CD4-positive, alpha-beta T cell (primary cell): ENCODE results near the gene PHYKPL. TPM values are rescaled to one million over a fixed set of nuclear protein-coding genes. Genes with fewer than 3 reads are reported as not detected.
"Not testable (repeated sequence)": the region's sequence is repeated elsewhere in the genome, so short reads cannot be mapped to it uniquely, and the experiment has no call there.

ENCODE experiments used
- ATAC-seq: fragments of 200-7000 bp; cut with Tn5 transposase; one replicate; pipeline ENCODE4 v1.10.0; 2022; ENCODE audit warnings: mild to moderate bottlenecking; ENCODE audit not compliant: poor library complexity
- CTCF ChIA-PET: fragments of 350-600 bp; sonication (Branson Sonifier 250); formaldehyde crosslinking; loops from one replicate; lab custom pipeline; 2021; ENCODE audit warnings: antibody characterized with exemption, inconsistent platforms; lab: Charles Lee
- POLR2A ChIA-PET: fragments of 350-600 bp; sonication (Branson Sonifier 250); formaldehyde crosslinking; loops from one replicate; lab custom pipeline; 2021; ENCODE audit warnings: antibody characterized with exemption, inconsistent platforms; lab: Charles Lee
- DNase-seq, 14 experiments: peaks; one replicate each; pipeline ENCODE4 v3.0.0-alpha.2; 2013 to 2020; ENCODE audit warnings: mixed read lengths in 2 of 14
- H3K27ac ChIP-seq, 2 donors: one replicate each; pipeline versions ENCODE4 v1.5.1 to v1.7.0; 2013; ENCODE audit warnings: low read length in 2 of 2, low read depth in 1 of 2, mild to moderate bottlenecking in 1 of 2
- H3K27me3 ChIP-seq, 2 experiments: 1 replicate in 1 of 2; 2 replicates in 1 of 2; pipeline versions ENCODE4 v1.6.1 to v1.7.0; 2013; ENCODE audit warnings: low read length in 2 of 2, control low read depth in 1 of 2, mild to moderate bottlenecking in 1 of 2, moderate library complexity in 1 of 2; ENCODE audit not compliant: insufficient read depth in 2 of 2, control insufficient read depth in 1 of 2
- H3K36me3 ChIP-seq: one replicate; pipeline ENCODE4 v1.6.1; 2013; ENCODE audit warnings: low read length, control low read depth; ENCODE audit not compliant: insufficient read depth
- H3K4me1 ChIP-seq: one replicate; pipeline ENCODE4 v1.6.1; 2013; ENCODE audit warnings: low read length, control low read depth; ENCODE audit not compliant: insufficient read depth
- H3K4me3 ChIP-seq: one replicate; pipeline ENCODE4 v1.5.1; 2013; ENCODE audit warnings: mild to moderate bottlenecking, low read length, moderate library complexity
- H3K9me3 ChIP-seq, 2 experiments: 1 replicate in 1 of 2; 2 replicates in 1 of 2; pipeline versions ENCODE4 v1.6.1 to v1.7.0; 2013; ENCODE audit warnings: low read length in 2 of 2, mild to moderate bottlenecking in 2 of 2, control low read depth in 1 of 2, moderate library complexity in 1 of 2; ENCODE audit not compliant: control insufficient read depth in 1 of 2, insufficient read depth in 1 of 2
- H3K27ac Mint-ChIP-seq: one replicate; pipeline ENCODE4 v1.8.0; 2020; ENCODE audit warnings: mixed read lengths
- H3K27me3 Mint-ChIP-seq: one replicate; pipeline ENCODE4 v1.8.0; 2021; ENCODE audit warnings: mixed read lengths
- H3K36me3 Mint-ChIP-seq: one replicate; pipeline ENCODE4 v1.8.0; 2021; ENCODE audit warnings: low read depth, mixed read lengths
- H3K4me1 Mint-ChIP-seq: one replicate; pipeline ENCODE4 v1.8.0; 2021; ENCODE audit warnings: low read depth, mixed read lengths
- H3K4me3 Mint-ChIP-seq: one replicate; pipeline ENCODE4 v1.8.0; 2020; ENCODE audit warnings: mild to moderate bottlenecking, mixed read lengths
- H3K9me3 Mint-ChIP-seq: one replicate; pipeline ENCODE4 v1.8.0; 2020; ENCODE audit warnings: mixed read lengths
- intact Hi-C, 2 experiments: fragments of 100-400 bp; cut with DNase I in 1 of 2; cut with micrococcal nuclease in 1 of 2; formaldehyde crosslinking; loops; one replicate each; pipeline versions ENCODE4 v1.15.1 to v1.9.0; 2023 to 2025; cut with DNase I, micrococcal nuclease
- total RNA-seq, 174 experiments: library from RNA in 2 of 174; stranded (reverse) in 2 of 174; gene quantifications; one replicate each; pipeline ENCODE4 v1.2.3 and lab custom pipeline; 2021 to 2026
- TF ChIP-seq, protein P1 (sequence below): fragments of 200-600 bp; IDR thresholded peaks from one replicate; pipeline ENCODE4 v1.8.0; 2022; ENCODE audit warnings: antibody characterized with exemption, mild to moderate bottlenecking

PHYKPL gene
- total RNA-seq, 2 experiments from 2014 or later: 90.9 to 92.8 TPM

- CTCF ChIA-PET: no interaction called here
- Histone ChIP-seq H3K4me1 (peaks cover 9% of the 10 kb centered on the region), H3K9me3 (no peaks in the 10 kb centered on the region), H3K36me3 (no peaks in the 10 kb centered on the region), H3K27ac (no peak overlapping the region), H3K27me3 (no peaks in the 10 kb centered on the region), H3K4me3 (no peak overlapping the region)
- Mint-ChIP-seq H3K36me3 (no peaks in the 10 kb centered on the region), H3K27me3 (peaks cover under 1% of the 10 kb centered on the region), H3K9me3 (no peaks in the 10 kb centered on the region), H3K27ac (no peak overlapping the region), H3K4me1 (no peaks in the 10 kb centered on the region), H3K4me3 (no peak overlapping the region)
- no peak for DNase-seq
- POLR2A ChIA-PET: no interaction called here
- intact Hi-C loops: no loop called here
- TF ChIP-seq, protein P1, sequence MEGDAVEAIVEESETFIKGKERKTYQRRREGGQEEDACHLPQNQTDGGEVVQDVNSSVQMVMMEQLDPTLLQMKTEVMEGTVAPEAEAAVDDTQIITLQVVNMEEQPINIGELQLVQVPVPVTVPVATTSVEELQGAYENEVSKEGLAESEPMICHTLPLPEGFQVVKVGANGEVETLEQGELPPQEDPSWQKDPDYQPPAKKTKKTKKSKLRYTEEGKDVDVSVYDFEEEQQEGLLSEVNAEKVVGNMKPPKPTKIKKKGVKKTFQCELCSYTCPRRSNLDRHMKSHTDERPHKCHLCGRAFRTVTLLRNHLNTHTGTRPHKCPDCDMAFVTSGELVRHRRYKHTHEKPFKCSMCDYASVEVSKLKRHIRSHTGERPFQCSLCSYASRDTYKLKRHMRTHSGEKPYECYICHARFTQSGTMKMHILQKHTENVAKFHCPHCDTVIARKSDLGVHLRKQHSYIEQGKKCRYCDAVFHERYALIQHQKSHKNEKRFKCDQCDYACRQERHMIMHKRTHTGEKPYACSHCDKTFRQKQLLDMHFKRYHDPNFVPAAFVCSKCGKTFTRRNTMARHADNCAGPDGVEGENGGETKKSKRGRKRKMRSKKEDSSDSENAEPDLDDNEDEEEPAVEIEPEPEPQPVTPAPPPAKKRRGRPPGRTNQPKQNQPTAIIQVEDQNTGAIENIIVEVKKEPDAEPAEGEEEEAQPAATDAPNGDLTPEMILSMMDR: no peak
- no peak for ATAC-seq
These were observed 33.9 kb downstream of the PHYKPL start for GRCh38 chr5:178198706-178199105.

- H3K4me1 Mint-ChIP-seq, CTCF ChIA-PET, H3K36me3 ChIP-seq, DNase-seq, H3K36me3 Mint-ChIP-seq, H3K27me3 Mint-ChIP-seq, H3K27ac ChIP-seq, ATAC-seq, H3K27ac Mint-ChIP-seq, H3K9me3 ChIP-seq, H3K9me3 Mint-ChIP-seq, H3K4me3 Mint-ChIP-seq, intact Hi-C loops, H3K4me3 ChIP-seq, H3K27me3 ChIP-seq, POLR2A ChIA-PET: not testable (repeated sequence)
- H3K4me1 ChIP-seq: peaks cover 12% of the 10 kb centered on the region
These were observed 34.5 kb downstream of the PHYKPL start for GRCh38 chr5:178198151-178198550.

- H3K27ac ChIP-seq: no peak overlapping the region
- H3K27me3 Mint-ChIP-seq: peaks cover 14% of the 10 kb centered on the region
- no peaks in the 10 kb centered on the region for H3K36me3 ChIP-seq
- H3K4me3 Mint-ChIP-seq: no peak overlapping the region
- no peaks in the 10 kb centered on the region for H3K36me3 Mint-ChIP-seq
- ATAC-seq (no peak), DNase-seq (no peak)
- H3K9me3 ChIP-seq: no peaks in the 10 kb centered on the region
- ChIA-PET CTCF (no interaction called here), POLR2A (no interaction called here)
- peaks cover 0 to 2% of the 10 kb centered on the region in 2 experiments for H3K27me3 ChIP-seq
- no peaks in the 10 kb centered on the region for H3K4me1 Mint-ChIP-seq
- H3K27ac Mint-ChIP-seq: no peak overlapping the region
- intact Hi-C loops: no loop called here
- H3K4me3 ChIP-seq: no peak overlapping the region
- peaks cover 14% of the 10 kb centered on the region for H3K4me1 ChIP-seq
- H3K9me3 Mint-ChIP-seq: no peaks in the 10 kb centered on the region
- TF ChIP-seq, protein P1: no peak
These were observed 35.6 kb downstream of the PHYKPL start for GRCh38 chr5:178196986-178197385.

DNA sequence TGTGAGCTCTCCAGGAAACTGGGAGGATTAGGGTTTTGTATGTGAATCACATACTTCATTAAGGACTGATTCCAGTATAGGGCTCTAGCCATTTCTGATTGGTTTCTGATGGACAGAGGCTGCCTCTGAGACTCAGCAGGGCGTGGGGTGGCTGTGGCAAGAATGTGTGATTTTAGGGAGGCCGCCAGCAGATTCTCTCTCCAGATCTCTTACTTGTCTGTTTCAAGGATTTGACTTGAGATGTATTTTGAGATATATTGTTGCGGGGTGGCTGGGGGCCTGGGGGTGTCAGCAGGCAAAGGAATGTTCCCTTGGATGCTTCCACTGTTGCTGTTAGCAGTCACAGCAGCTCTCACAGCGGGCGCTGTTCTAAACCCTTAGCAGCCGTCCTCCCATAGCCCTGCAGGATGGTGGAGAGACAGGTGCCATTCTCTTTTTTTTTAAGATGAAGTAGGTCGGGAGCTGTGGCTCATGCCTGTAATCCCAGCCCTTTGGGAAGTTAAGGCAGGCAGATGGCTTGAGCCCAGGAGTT is 36.3 kb downstream of the PHYKPL start:
- CTCF ChIA-PET: no interaction called here
- TF ChIP-seq, protein P1: no peak
- peaks cover 14% of the 10 kb centered on the region for H3K4me1 ChIP-seq
- Mint-ChIP-seq H3K27ac (no peak overlapping the region), H3K4me1 (no peaks in the 10 kb centered on the region), H3K4me3 (no peak overlapping the region), H3K27me3 (peaks cover 14% of the 10 kb centered on the region), H3K36me3 (no peaks in the 10 kb centered on the region), H3K9me3 (no peaks in the 10 kb centered on the region)
- H3K27ac ChIP-seq: no peak overlapping the region
- H3K9me3 ChIP-seq: no peaks in the 10 kb centered on the region
- H3K36me3 ChIP-seq: no peaks in the 10 kb centered on the region
- H3K4me3 ChIP-seq: no peak overlapping the region
- intact Hi-C loops: no loop called here
- ATAC-seq (no peak), DNase-seq (no peak)
- peaks cover 0 to 2% of the 10 kb centered on the region in 2 experiments for H3K27me3 ChIP-seq
- POLR2A ChIA-PET: no interaction called here
